GM23338 (cell line): ENCODE measurements around the gene SPRY4. TPM values are rescaled to one million over a fixed set of nuclear protein-coding genes. Genes with fewer than 3 reads are reported as not detected.
"Not testable (repeated sequence)": the region's sequence is repeated elsewhere in the genome, so short reads cannot be mapped to it uniquely, and the experiment has no call there.

Source experiments
- ATAC-seq: fragments of 200-7000 bp; cut with Tn5 transposase; 3 replicates; pipeline ENCODE4 v1.9.1; 2020
- DNase-seq: peaks from one replicate; pipeline ENCODE4 v3.0.0-alpha.2; 2015; ENCODE audit warnings: low spot score
- H2AFZ ChIP-seq: fragments of 200-600 bp; sonication (generic); 2 replicates; pipeline ENCODE4 v1.8.0; 2016; ENCODE audit warnings: antibody characterized with exemption, mild to moderate bottlenecking, moderate library complexity
- H3F3A ChIP-seq: fragments of 200-600 bp; sonication (generic); replicated peaks from 2 replicates; pipeline ENCODE4 v1.8.0; 2017; ENCODE audit warnings: antibody characterized with exemption, mixed run types, low read depth
- H3K27ac ChIP-seq: fragments of 200-600 bp; sonication (generic); 2 replicates; pipeline ENCODE4 v1.6.1; 2016; ENCODE audit warnings: low read depth
- H3K27me3 ChIP-seq: fragments of 200-600 bp; sonication (generic); 2 replicates; pipeline ENCODE4 v1.8.0; 2016; ENCODE audit warnings: mild to moderate bottlenecking, mixed run types, moderate library complexity; ENCODE audit not compliant: insufficient read depth
- H3K36me3 ChIP-seq: fragments of 200-600 bp; sonication (generic); 2 replicates; pipeline ENCODE4 v1.8.0; 2016; ENCODE audit warnings: mild to moderate bottlenecking; ENCODE audit not compliant: insufficient read depth
- H3K4me1 ChIP-seq: fragments of 200-600 bp; sonication (generic); 2 replicates; pipeline ENCODE4 v1.8.0; 2016; ENCODE audit warnings: mild to moderate bottlenecking, moderate library complexity; ENCODE audit not compliant: insufficient read depth
- H3K4me2 ChIP-seq: fragments of 200-600 bp; sonication (generic); 2 replicates; pipeline ENCODE4 v1.7.1; 2017; ENCODE audit warnings: mixed run types
- H3K4me3 ChIP-seq: fragments of 200-600 bp; sonication (generic); 2 replicates; pipeline ENCODE4 v1.6.1; 2016; ENCODE audit warnings: mixed run types
- H3K79me2 ChIP-seq: fragments of 200-600 bp; sonication (generic); replicated peaks from 2 replicates; pipeline ENCODE4 v1.8.0; 2017; ENCODE audit warnings: mild to moderate bottlenecking; ENCODE audit not compliant: insufficient read depth
- H3K9me2 ChIP-seq: fragments of 200-600 bp; sonication (generic); 2 replicates; pipeline ENCODE4 v1.8.0; 2017; ENCODE audit not compliant: insufficient read depth
- H4K20me1 ChIP-seq: fragments of 200-600 bp; sonication (generic); replicated peaks from 2 replicates; pipeline ENCODE4 v1.8.0; 2017; ENCODE audit warnings: mild to moderate bottlenecking; ENCODE audit not compliant: insufficient read depth
- H3K27ac Mint-ChIP-seq: 2 replicates; pipeline ENCODE4 v1.8.0; 2020; ENCODE audit warnings: inconsistent platforms, mild to moderate bottlenecking, moderate library complexity, mixed read lengths
- H3K27me3 Mint-ChIP-seq: 3 replicates; pipeline ENCODE4 v1.8.0; 2022; ENCODE audit warnings: low read depth, mild to moderate bottlenecking, moderate library complexity, mixed read lengths, inconsistent platforms; ENCODE audit not compliant: insufficient read depth, poor library complexity
- H3K36me3 Mint-ChIP-seq: 3 replicates; pipeline ENCODE4 v1.8.0; 2021; ENCODE audit warnings: low read depth, mild to moderate bottlenecking, inconsistent platforms, moderate library complexity, mixed read lengths
- H3K4me1 Mint-ChIP-seq: 3 replicates; pipeline ENCODE4 v1.8.0; 2020; ENCODE audit warnings: mild to moderate bottlenecking, inconsistent platforms, mixed read lengths
- H3K4me3 Mint-ChIP-seq: 3 replicates; pipeline ENCODE4 v1.8.0; 2021; ENCODE audit warnings: moderate library complexity, mild to moderate bottlenecking, inconsistent platforms, mixed read lengths
- H3K9me3 Mint-ChIP-seq: 3 replicates; pipeline ENCODE4 v1.8.0; 2020; ENCODE audit warnings: moderate library complexity, mild to moderate bottlenecking, inconsistent platforms, mixed read lengths
- EZH2 ChIP-seq: fragments of 200-600 bp; sonication (generic); IDR thresholded peaks from one replicate; pipeline ENCODE4 v1.8.0; 2017; ENCODE audit warnings: antibody characterized with exemption, mild to moderate bottlenecking, low read depth; ENCODE audit not compliant: unreplicated experiment
- EZH2phosphoT487 ChIP-seq: fragments of 200-600 bp; sonication (generic); IDR thresholded peaks from one replicate; pipeline ENCODE4 v1.8.1; 2018; ENCODE audit warnings: antibody characterized with exemption; ENCODE audit not compliant: unreplicated experiment
- NANOG ChIP-seq: IDR thresholded peaks from 2 replicates; pipeline ENCODE4 v1.6.1; 2016; ENCODE audit warnings: antibody characterized with exemption, borderline replicate concordance
- POLR2AphosphoS5 ChIP-seq: IDR thresholded peaks from 2 replicates; pipeline ENCODE4 v1.6.1; 2016; ENCODE audit warnings: antibody characterized with exemption, low read depth
- STAT1 ChIP-seq: IDR thresholded peaks from one replicate; pipeline ENCODE4 v1.6.1; 2016; ENCODE audit warnings: antibody characterized with exemption; ENCODE audit not compliant: unreplicated experiment
- ZNF331 ChIP-seq: fragments of 250-450 bp; sonication (Bioruptor Pico); IDR thresholded peaks from 2 replicates; pipeline ENCODE4 v1.5.0; 2020; ENCODE audit warnings: low read depth, mild to moderate bottlenecking, moderate library complexity
- polyA plus RNA-seq: library from polyadenylated mRNA; unstranded; fragments of >200 nt; fragmentation: Nextera tagmentation; extraction: Ambion mirVana; gene quantifications from 2 replicates; pipeline ENCODE4 v1.2.1, GENCODE V29; 2016
- total RNA-seq: library from RNA; depleted of rRNA; stranded (reverse); fragments of >200 nt; shearing (Covaris generic); gene quantifications from 2 replicates; pipeline ENCODE4 v1.2.3, GENCODE V29; 2014
- TF ChIP-seq, protein P1 (sequence below), 2 experiments: fragments of 200-600 bp in 1 of 2; sonication (generic) in 1 of 2; conservative IDR thresholded peaks; 2 replicates each; pipeline versions ENCODE4 v1.5.1 to v1.6.1; 2016 to 2017; ENCODE audit warnings: antibody characterized with exemption in 2 of 2, low read depth in 2 of 2, mild to moderate bottlenecking in 2 of 2, moderate library complexity in 1 of 2

SPRY4 gene
- total and polyA plus RNA-seq, 2 experiments from 2014 or later: 70.6 to 240 TPM

DNA sequence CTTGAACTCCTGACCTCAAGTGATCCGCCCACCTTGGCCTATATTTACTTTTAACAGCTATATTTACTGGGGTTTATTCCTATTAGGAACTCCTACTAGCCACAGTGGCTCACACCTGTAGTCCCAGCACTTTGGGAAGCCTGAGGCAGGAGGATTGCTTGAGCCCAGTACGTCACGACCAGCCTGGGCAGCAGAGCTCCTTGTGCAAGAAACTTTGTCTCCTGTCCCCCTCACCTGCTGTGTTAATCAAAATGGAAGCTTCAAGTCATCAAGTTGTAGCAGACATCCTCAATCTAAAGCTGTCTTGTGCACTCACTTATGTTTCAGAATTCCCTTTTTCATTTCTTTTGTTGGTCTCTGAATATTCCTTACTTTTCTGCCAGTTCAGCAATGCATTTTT lies 15.0 kb upstream of the SPRY4 start:
- Histone ChIP-seq H3K79me2 (no peaks in the 10 kb centered on the region), H3K27ac (no peak overlapping the region; the same call in 1 of the 2 replicates), H3K27me3 (no peaks in the 10 kb centered on the region), H3K4me3 (no peak overlapping the region), H2AFZ (no peak overlapping the region), H3K36me3 (peaks cover 16% of the 10 kb centered on the region), H4K20me1 (no peaks in the 10 kb centered on the region), H3F3A (no peaks in the 10 kb centered on the region), H3K4me2 (no peak overlapping the region), H3K9me2 (no peaks in the 10 kb centered on the region), H3K4me1 (no peaks in the 10 kb centered on the region)
- TF ChIP-seq EZH2phosphoT487 (no peak), POLR2AphosphoS5 (no peak), ZNF331 (CRISPR knock-in tag) (no peak), EZH2 (no peak), NANOG (no peak)
- H3K4me3 Mint-ChIP-seq: no peak overlapping the region; the same call in 2 of the 3 replicates
- peaks cover 47% of the 10 kb centered on the region for H3K36me3 Mint-ChIP-seq
- ATAC-seq (no peak), DNase-seq (no peak)
- H3K4me1 Mint-ChIP-seq: peaks cover 7% of the 10 kb centered on the region
- H3K27ac Mint-ChIP-seq: no peak overlapping the region
- peaks cover 27% of the 10 kb centered on the region for H3K9me3 Mint-ChIP-seq
- peaks cover 11% of the 10 kb centered on the region for H3K27me3 Mint-ChIP-seq

DNA sequence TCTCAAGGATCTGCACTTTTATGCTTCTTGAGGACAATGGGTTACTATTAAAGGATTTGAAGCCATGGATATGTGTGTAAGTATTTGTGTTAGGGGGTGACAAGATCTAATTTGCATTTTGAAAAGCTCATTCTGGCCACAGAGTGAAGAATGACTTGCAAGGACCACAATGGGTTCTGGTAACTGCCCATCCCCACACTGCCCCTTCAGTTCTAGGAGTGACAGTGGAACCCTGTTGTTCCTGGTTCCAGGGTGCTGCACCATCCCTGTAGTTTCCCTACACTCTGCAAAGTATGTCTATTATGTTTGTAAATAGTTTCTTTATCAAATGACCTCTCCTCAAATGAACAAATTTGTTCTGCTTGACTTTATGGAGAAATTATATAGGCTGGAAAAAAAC lies 9.7 kb upstream of the SPRY4 start:
- no peak overlapping the region for H3K4me2 ChIP-seq
- Mint-ChIP-seq H3K4me3 (no peak overlapping the region), H3K36me3 (peaks cover 9% of the 10 kb centered on the region; the same call in 2 of the 3 replicates), H3K4me1 (peaks cover 28% of the 10 kb centered on the region), H3K9me3 (no peaks in the 10 kb centered on the region), H3K27ac (no peak overlapping the region), H3K27me3 (no peaks in the 10 kb centered on the region)
- no peak overlapping the region for H3K27ac ChIP-seq
- H2AFZ ChIP-seq: no peak overlapping the region
- DNase-seq (no peak), ATAC-seq (peak; percentile 41; the same call in 2 of the 3 replicates)
- H3F3A ChIP-seq: 0 out of 2 replicates have a peak, but pooled peaks cover 3% of the 10 kb centered on the region
- peaks cover 6% of the 10 kb centered on the region for H3K9me2 ChIP-seq
- no peaks in the 10 kb centered on the region for H3K27me3 ChIP-seq
- peaks cover 19% of the 10 kb centered on the region for H3K79me2 ChIP-seq
- H3K4me3 ChIP-seq: no peak overlapping the region
- no peaks in the 10 kb centered on the region for H4K20me1 ChIP-seq
- H3K4me1 ChIP-seq: peaks cover 11% of the 10 kb centered on the region
- no peak for TF ChIP-seq STAT1
- TF ChIP-seq, protein P1, sequence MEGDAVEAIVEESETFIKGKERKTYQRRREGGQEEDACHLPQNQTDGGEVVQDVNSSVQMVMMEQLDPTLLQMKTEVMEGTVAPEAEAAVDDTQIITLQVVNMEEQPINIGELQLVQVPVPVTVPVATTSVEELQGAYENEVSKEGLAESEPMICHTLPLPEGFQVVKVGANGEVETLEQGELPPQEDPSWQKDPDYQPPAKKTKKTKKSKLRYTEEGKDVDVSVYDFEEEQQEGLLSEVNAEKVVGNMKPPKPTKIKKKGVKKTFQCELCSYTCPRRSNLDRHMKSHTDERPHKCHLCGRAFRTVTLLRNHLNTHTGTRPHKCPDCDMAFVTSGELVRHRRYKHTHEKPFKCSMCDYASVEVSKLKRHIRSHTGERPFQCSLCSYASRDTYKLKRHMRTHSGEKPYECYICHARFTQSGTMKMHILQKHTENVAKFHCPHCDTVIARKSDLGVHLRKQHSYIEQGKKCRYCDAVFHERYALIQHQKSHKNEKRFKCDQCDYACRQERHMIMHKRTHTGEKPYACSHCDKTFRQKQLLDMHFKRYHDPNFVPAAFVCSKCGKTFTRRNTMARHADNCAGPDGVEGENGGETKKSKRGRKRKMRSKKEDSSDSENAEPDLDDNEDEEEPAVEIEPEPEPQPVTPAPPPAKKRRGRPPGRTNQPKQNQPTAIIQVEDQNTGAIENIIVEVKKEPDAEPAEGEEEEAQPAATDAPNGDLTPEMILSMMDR (conservative IDR thresholded peaks at IDR 0.05; ENCODE audit: low read depth in 2 of 2): 0 out of 4 replicates have a peak, but pooled peaks of 1 of the 2 experiments have one; percentile 2
- H3K36me3 ChIP-seq: peaks cover 6% of the 10 kb centered on the region; the same call in 1 of the 2 replicates

DNA sequence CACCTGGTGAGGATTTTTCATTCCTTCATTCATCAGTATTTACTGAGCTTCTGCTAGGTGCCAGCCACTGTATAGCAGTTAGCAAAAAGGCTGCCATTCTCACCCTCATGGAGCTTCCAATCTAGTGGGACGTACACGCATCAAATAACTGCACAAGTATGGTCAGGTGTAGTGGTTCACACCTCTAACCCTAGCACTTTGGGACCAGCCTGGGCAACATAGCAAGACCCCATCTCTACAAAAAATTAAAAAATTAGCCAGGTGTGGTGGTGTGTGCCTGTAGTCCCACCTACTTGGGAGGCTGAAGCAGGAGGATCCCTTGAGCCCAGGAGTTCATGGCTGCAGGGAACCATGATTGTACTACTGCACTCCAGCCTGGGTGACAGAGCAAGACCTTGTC lies 8.9 kb upstream of the SPRY4 start:
- not testable (repeated sequence) for ATAC-seq

More for the DNA sequence above, 8.9 kb upstream of the SPRY4 start:
- Histone ChIP-seq H3K4me1 (peaks cover 16% of the 10 kb centered on the region), H3K79me2 (peaks cover 27% of the 10 kb centered on the region)
- not testable (repeated sequence) for H3K9me3 Mint-ChIP-seq, H3K27ac ChIP-seq, H2AFZ ChIP-seq, DNase-seq, H3K27ac Mint-ChIP-seq, H3K27me3 ChIP-seq, H3F3A ChIP-seq, H3K27me3 Mint-ChIP-seq, H3K9me2 ChIP-seq, H3K4me3 ChIP-seq, H3K36me3 Mint-ChIP-seq, H3K4me2 ChIP-seq, H3K36me3 ChIP-seq, H4K20me1 ChIP-seq, H3K4me3 Mint-ChIP-seq
- peaks cover 33% of the 10 kb centered on the region for H3K4me1 Mint-ChIP-seq
